ENCODE results near the gene ANK2. TPM values are rescaled to one million over a fixed set of nuclear protein-coding genes. Genes with fewer than 3 reads are reported as not detected.

The ANK2 gene
- total and polyA plus RNA-seq, 4 donors = 0.32 to 2.2 (median 1.0) TPM

GRCh38 chr4:113335746-113336145, 286.3 kb downstream of the ANK2 start (continued):
- no peak for TF ChIP-seq MAX (IDR thresholded peaks at IDR 0.05)

GRCh38 chr4:113336556-113336955, 287.1 kb downstream of the ANK2 start:
- Histone ChIP-seq H3K4me1 (ENCODE audit: control insufficient read depth in 4 of 4, insufficient read depth in 4 of 4, low read length in 3 of 4) (no peaks in the 10 kb centered on the region), H3K36me3 (ENCODE audit: control insufficient read depth in 4 of 4, insufficient read depth in 3 of 4, low read depth in 1 of 4, low read length in 3 of 4) (no peaks in the 10 kb centered on the region), H3K27me3 (ENCODE audit: control insufficient read depth in 4 of 4, insufficient read depth in 4 of 4, low read length in 3 of 4) (no peaks in the 10 kb centered on the region), H3K27ac (ENCODE audit: low read depth in 1 of 2, low read length in 2 of 2) (no peak overlapping the region), H3K9ac (ENCODE audit: low read depth in 1 of 2, low read length in 2 of 2) (no peak overlapping the region), H3K9me3 (ENCODE audit: control insufficient read depth in 4 of 4, low read length in 3 of 4) (no peaks in the 10 kb centered on the region), H3K4me3 (ENCODE audit: low read depth in 1 of 3, low read length in 3 of 3) (no peak overlapping the region)
- no peak for TF ChIP-seq FOXA1 (IDR thresholded peaks at IDR 0.05)
- TF ChIP-seq MAX (IDR thresholded peaks at IDR 0.05) = no peak
- TF ChIP-seq CTCF (IDR thresholded peaks at IDR 0.05; ENCODE audit: low read depth, low read length, missing input control) = no peak
- TF ChIP-seq REST (IDR thresholded peaks at IDR 0.05) = no peak
- TF ChIP-seq YY1 (IDR thresholded peaks at IDR 0.05) = no peak
- TF ChIP-seq EGR1 (IDR thresholded peaks at IDR 0.05; ENCODE audit: low read depth in 2 of 2) = no peak
- no peak for TF ChIP-seq RAD21 (IDR thresholded peaks at IDR 0.05)
- no peak for TF ChIP-seq ATF3 (IDR thresholded peaks at IDR 0.05)
- no peak for TF ChIP-seq RXRA (IDR thresholded peaks at IDR 0.05)
- TF ChIP-seq HNF4G (IDR thresholded peaks at IDR 0.05) = no peak
- no peak for TF ChIP-seq HNF4A (conservative IDR thresholded peaks at IDR 0.05)
- no peak for TF ChIP-seq ZBTB33 (IDR thresholded peaks at IDR 0.05)
- no peak for TF ChIP-seq GABPA (IDR thresholded peaks at IDR 0.05 in 1 of 2, conservative IDR thresholded peaks at IDR 0.05 in 1 of 2)
- TF ChIP-seq SP1 (IDR thresholded peaks at IDR 0.05) = no peak
- no peak for TF ChIP-seq NR2F2 (IDR thresholded peaks at IDR 0.05)
- no peak for TF ChIP-seq JUND (IDR thresholded peaks at IDR 0.05)
- TF ChIP-seq FOXA2 (IDR thresholded peaks at IDR 0.05) = no peak
- TF ChIP-seq TAF1 (conservative IDR thresholded peaks at IDR 0.05) = no peak
- 90% methylated on average over 2 of the region's 2 CpGs for WGBS
- DNase-seq (ENCODE audit: low spot score) = no peak

All from liver (tissue), 9 donors.